Jurkat, Clone E6-1 (cell line): ENCODE measurements around the gene EPHX1.

Experiments
- DNase-seq: peaks from one replicate; pipeline ENCODE4 v3.0.0-alpha.2; 2011; ENCODE audit warnings: low read depth, low spot score
- H3K4me3 ChIP-seq: 2 replicates; pipeline ENCODE4 v1.5.1; 2011; ENCODE audit warnings: mild to moderate bottlenecking, low read length, control low read depth, moderate library complexity

Gene EPHX1

GRCh38 chr1:225872075-225872430 lies 62.1 kb downstream of the EPHX1 start:
- H3K4me3 ChIP-seq, result no peak overlapping the region
- DNase-seq, result no peak

- DNase-seq, result no peak
- no peak overlapping the region for H3K4me3 ChIP-seq
Measured at GRCh38 chr1:225873281-225873850, 63.4 kb downstream of the EPHX1 start.

- DNase-seq, result no peak
- H3K4me3 ChIP-seq, result no peak overlapping the region
Measured at GRCh38 chr1:225874431-225874830, 64.5 kb downstream of the EPHX1 start.

GRCh38 chr1:225875044-225875815 lies 65.3 kb downstream of the EPHX1 start:
- H3K4me3 ChIP-seq, result no peak overlapping the region
- DNase-seq, result no peak

GRCh38 chr1:225876900-225877510 lies 67.1 kb downstream of the EPHX1 start:
- no peak for DNase-seq
- H3K4me3 ChIP-seq, result no peak overlapping the region

GRCh38 chr1:225877580-225877979 lies 67.7 kb downstream of the EPHX1 start:
- DNase-seq, result no peak
- H3K4me3 ChIP-seq, result no peak overlapping the region

GRCh38 chr1:225878282-225878681 lies 68.4 kb downstream of the EPHX1 start:
- no peak for DNase-seq
- no peak overlapping the region for H3K4me3 ChIP-seq

GRCh38 chr1:225879521-225880221 lies 69.7 kb downstream of the EPHX1 start:
- peak overlapping the region; percentile 88 for H3K4me3 ChIP-seq
- DNase-seq, result peak; percentile 84

GRCh38 chr1:225880222-225880588 lies 70.3 kb downstream of the EPHX1 start:
- peak overlapping the region; percentile 88 for H3K4me3 ChIP-seq
- no peak for DNase-seq

GRCh38 chr1:225880636-225881035 lies 70.7 kb downstream of the EPHX1 start:
- peak overlapping the region; percentile 88 for H3K4me3 ChIP-seq
- no peak for DNase-seq

- no peak for DNase-seq
- peak overlapping the region; percentile 88 for H3K4me3 ChIP-seq
Measured at GRCh38 chr1:225881081-225881958, 71.4 kb downstream of the EPHX1 start.

- H3K4me3 ChIP-seq, result peak within 1 kb of the TSS; percentile 88
- DNase-seq, result peak; percentile 78
Measured at GRCh38 chr1:225881959-225882693, 72.2 kb downstream of the EPHX1 start, which contains the start of gene TMEM63A. Gene TMEM63A (minus strand): TSS chr1:225882380. CDS start chr1:225877580, 4,800 bp downstream.

- no peak for DNase-seq
- peak overlapping the region; percentile 88 for H3K4me3 ChIP-seq
Measured at GRCh38 chr1:225882694-225883615, 73.0 kb downstream of the EPHX1 start.

- no peak for DNase-seq
- no peak overlapping the region for H3K4me3 ChIP-seq
Measured at GRCh38 chr1:225883616-225884265, 73.8 kb downstream of the EPHX1 start.

GRCh38 chr1:225885336-225885735 lies 75.4 kb downstream of the EPHX1 start:
- H3K4me3 ChIP-seq, result no peak overlapping the region
- no peak for DNase-seq

- H3K4me3 ChIP-seq, result no peak overlapping the region
- no peak for DNase-seq
Measured at GRCh38 chr1:225886159-225887029, 76.5 kb downstream of the EPHX1 start.
